Dermis microvascular lymphatic vessel endothelial cell (primary cell): ENCODE data around the gene MAN1C1. TPM values are rescaled to one million over a fixed set of nuclear protein-coding genes. Genes with fewer than 3 reads are reported as not detected.
"Not testable (repeated sequence)": the region's sequence is repeated elsewhere in the genome, so short reads cannot be mapped to it uniquely, and the experiment has no call there.

ENCODE experiments used
- DNase-seq, 2 donors: peaks; one replicate each; pipeline versions ENCODE4 v3.0.0 to v3.0.0-alpha.2; 2010; ENCODE audit warnings: low read depth in 2 of 2
- total RNA-seq: library from RNA; depleted of rRNA; stranded (reverse); fragments of >200 nt; gene quantifications from 2 replicates; pipeline ENCODE4 v1.2.1, GENCODE V29; 2014

MAN1C1 gene
- total RNA-seq, 1 donor from 2014 or later: 0.26 TPM

GRCh38 chr1:25634066-25634465 is 17.5 kb downstream of the MAN1C1 start:
- DNase-seq: no peak

- no peak for DNase-seq
Measured at GRCh38 chr1:25634896-25635295, 18.3 kb downstream of the MAN1C1 start.

DNA sequence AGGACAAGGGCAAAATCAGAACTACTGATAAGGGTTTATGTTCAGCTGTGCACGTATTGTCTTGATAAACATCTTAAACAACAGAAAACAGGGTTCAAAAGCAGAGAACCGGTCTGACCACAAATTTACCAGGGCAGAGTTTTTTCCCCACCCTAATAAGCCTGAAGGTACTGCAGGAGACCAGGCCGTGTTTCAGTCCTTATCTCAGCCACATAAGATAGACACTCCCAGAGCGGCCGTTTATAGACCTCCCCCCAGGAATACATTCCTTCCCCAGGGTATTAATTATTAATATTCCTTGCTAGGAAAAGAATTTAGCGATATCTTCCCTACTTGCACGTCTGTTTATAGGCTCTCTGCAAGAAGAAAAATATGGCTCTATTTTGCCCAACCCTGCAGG is 19.6 kb downstream of the MAN1C1 start:
- DNase-seq: not testable (repeated sequence)

DNA sequence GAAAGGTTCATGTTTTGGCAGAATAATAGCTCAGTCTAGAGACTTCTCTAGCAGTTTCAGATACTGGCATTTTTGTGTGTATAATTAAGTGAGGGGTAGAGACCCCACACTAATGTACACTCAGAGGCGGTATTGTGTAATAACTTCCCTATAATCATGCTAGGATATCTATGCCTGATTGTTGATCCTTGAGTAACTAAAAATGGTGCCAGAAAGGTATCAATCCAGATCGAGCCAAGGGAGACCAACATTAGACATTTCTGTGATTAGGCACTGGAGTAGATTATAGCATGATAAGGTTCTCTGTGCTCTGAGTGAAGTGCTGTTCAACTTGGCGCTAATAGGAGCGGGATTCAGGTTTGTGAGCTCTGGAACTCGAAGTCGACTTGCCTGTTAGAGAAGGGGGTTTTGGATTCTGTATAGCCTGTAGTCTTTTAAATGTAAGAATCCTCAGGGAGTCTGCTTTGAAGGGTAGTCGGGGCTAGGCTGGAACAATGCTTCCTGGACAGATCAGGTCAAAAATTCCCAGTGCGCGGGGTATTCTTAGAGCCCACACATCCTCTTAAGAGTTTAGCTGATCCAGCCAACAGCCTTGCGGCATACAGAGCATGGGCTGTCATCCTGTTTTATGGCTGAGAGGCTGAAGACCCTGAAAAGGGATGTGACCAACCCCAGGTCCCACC is 24.2 kb downstream of the MAN1C1 start:
- no peak for DNase-seq

GRCh38 chr1:25641329-25641725 is 24.7 kb downstream of the MAN1C1 start:
- DNase-seq: no peak

- DNase-seq: no peak
Measured at GRCh38 chr1:25641931-25642573, 25.5 kb downstream of the MAN1C1 start.

DNA sequence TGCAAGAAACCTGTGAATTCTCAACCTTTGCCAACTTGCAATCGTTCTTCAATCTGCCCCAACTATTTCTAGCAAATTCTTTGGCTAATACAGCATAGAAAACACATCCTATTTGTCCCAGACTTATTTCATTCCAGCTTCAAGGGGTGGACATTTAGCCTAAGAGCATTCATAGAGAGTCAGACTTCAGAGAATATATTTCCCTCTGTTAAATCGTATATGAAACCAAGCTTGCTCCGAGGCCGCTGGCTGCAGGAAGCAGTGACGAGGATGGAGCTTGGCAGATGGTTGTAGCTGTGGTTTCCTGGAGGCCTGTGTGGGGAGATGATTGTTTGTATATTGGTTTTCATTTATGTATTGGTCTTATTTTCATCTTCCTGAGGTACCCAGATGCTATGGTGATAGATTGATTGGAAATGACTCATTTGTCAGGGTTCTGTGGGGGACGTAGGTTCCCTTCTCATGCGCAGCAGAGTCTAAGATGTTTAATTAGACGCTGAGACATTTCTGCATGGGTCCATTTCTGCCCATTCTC is 26.1 kb downstream of the MAN1C1 start:
- peak; percentile 55 to 79 for DNase-seq

DNA sequence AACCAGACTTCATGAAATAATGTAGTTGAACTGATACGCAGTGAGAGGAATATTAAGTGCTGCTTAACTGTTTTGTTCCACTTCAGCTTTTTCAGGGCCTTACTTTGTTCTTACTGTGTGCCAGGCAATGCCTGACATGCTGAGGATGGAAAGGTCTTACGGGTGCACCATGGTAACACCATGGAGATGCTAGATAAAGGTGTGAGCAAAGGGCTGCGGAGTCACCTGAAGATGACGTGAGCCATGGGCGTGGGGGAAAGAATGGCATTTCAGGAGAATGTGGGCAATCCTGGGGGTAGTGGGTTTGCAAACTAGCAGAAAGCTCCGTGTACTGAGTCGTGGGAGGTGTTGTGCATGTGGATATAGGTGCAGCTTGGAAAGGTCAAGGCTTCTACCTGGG is 27.3 kb downstream of the MAN1C1 start:
- DNase-seq: no peak

GRCh38 chr1:25644962-25645361 is 28.4 kb downstream of the MAN1C1 start:
- no peak for DNase-seq

DNA sequence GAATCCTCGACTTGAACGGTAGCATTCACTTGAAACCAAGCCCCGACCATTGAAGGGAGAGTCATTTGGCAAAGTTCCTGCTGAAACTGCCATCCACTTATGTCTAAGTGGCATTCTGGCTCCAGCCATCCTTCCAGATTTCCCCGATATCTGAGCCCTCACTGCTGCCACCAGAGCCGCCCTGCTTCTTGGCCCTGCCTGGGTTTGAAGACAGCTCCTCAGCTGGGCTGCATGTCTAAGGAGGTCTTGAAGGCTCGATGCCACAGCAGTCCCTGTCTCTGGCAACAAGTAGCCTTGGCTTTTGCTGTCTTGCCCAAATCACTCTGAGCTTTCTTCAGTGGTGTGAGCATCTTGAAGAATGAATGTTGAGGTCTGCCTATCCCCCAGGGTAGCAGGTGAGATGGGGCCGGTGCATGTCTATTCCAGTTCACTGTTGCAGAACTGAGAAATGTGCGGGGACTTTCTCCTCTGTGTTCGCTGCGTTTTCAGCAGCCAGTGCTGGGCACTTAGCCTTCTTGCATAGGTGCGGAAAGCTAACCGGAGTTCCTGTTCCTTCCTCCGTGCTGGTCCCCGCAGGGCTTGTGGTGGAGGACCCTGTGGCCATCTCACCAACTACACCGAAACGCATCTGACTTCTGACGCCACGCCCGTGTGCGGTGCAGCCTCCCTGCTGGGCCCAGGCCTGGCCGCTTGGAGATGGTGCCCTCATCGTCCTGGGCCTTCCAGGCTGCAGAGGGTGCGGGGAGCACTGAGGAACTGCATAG is 29.2 kb downstream of the MAN1C1 start:
- no peak for DNase-seq

- DNase-seq: no peak
Measured at GRCh38 chr1:25647106-25647505, 30.5 kb downstream of the MAN1C1 start.

DNA sequence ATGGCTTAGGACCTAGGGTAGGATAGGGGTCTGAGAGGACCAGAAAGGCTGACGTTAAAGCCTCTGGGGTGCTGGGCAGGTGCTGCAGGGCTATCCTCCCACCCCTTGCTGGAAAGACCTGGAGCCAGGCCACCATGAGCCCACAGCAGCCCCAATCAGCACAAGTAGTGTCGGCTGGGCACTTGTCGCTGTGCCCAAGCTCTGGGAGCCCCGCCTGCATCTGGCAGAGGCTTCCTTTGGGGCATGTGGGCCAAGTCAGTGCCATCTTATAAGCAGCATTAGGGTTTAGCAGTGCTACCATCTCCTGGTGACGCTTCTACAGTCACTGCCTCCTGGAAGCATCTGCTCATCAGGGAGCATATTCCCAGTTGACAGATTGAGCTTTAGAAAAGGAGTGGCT is 31.3 kb downstream of the MAN1C1 start:
- DNase-seq: no peak

GRCh38 chr1:25648681-25649440 is 32.3 kb downstream of the MAN1C1 start:
- no peak for DNase-seq

DNA sequence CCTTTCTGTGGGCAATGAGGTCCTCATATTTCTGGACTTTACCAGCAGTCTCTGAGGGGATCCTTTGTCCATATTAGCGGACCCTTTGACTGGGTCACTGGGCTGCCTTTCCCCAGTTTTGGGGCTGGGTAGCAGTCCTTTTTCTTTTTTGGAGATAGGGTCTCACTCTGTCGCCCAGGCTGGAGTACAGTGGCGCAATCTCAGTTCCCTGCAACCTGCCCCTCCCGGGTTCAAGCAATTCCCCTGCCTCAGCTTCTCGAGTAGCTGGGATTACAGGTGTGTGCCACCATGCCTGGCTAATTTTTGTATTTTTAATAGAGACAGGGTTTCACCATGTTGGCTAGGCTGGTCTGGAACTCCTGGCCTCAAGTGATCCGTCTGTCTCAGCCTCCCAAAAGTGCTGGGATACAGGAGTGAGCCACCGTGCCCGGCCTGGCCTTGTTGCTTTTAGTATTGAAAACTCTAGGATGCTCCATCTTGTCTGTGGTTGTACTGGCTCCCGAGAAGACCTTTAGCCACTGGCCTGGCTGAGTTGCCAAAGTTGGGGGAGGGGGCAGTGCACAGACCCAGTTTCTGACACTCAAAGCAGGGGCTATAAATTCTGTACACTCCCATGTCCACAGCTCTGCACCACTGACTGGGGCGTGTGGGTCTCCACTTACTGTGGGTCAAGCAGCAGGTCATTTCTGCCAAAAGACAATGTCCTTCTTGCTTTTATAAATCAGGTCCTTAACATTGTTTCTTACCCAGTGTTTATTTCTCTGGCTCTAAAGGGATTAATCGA is 33.1 kb downstream of the MAN1C1 start:
- DNase-seq: no peak

- DNase-seq: no peak
Measured at GRCh38 chr1:25650289-25650576, 33.6 kb downstream of the MAN1C1 start.

DNA sequence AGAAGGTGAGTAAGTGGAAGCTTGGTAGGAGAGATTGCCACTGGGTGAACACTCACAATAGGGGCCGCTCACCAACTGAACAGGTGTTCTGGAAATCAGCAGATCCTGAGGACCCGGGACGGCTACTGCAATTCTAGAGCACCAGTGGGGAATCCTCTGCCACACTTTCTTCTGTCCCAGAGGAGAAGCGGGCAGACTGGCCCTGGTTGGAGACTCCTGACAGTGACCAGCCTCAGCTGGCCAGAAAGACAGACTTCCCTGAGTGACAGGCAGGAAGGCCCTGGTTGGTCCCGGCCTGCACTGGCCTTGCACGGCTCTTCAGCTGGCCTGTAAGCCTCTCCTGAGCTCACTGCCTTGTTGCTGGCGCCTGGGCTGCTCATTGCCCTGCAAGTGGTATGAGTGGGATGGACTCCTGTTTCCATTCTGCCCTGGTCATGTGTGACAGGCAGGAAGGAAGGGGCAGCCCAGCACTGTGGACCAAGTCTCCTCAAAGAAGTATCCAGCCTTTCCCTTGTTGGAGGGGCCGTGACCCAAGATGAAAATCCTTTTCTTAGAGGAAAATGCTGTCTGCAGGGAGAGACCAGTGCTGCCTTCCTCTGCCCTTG is 34.5 kb downstream of the MAN1C1 start:
- no peak for DNase-seq

GRCh38 chr1:25651824-25652741 is 35.5 kb downstream of the MAN1C1 start:
- DNase-seq: no peak

GRCh38 chr1:25653558-25653957 is 37.0 kb downstream of the MAN1C1 start:
- DNase-seq: no peak

DNA sequence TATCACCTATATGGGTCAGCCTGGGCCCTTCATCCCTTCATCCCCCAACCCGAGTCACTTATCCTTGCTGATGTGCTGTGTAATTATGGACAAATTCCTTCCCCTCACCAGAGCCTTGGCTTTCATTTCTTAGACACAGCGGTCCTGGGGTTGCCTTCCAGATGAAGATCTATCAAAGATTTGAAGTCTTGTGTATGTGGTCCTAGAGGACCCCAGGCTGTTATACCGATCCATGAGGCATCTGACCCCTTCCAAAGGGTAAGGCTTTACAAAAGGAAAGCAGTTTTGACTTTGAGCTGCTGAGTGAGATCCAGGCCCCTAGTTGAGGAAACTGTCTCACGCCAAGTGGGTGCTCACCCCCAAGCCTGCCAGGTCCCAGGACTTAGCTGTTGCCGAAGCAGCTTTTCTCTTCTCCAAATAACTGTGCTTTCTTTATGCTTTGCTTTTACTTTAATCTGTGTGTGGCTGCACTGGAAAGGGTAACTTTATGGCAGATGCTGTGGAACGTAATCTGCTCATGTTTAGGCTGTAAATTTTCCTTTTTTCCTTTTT is 37.6 kb downstream of the MAN1C1 start:
- no peak for DNase-seq
